Gastroesophageal sphincter (tissue), 3 donors: Measurements from ENCODE around the gene CDK14.

Source experiments
- EP300 ChIP-seq: sonication (generic); formaldehyde crosslinking; IDR thresholded peaks from one replicate; pipeline ENCODE4 v1.6.1; 2017; ENCODE audit warnings: antibody characterized with exemption, mild to moderate bottlenecking
- POLR2A ChIP-seq, 2 donors: fragments of 450-650 bp; IDR thresholded peaks; one replicate each; pipeline ENCODE4 v1.6.1; 2017; ENCODE audit warnings: antibody characterized with exemption in 2 of 2, mild to moderate bottlenecking in 2 of 2, moderate library complexity in 1 of 2
- POLR2AphosphoS5 ChIP-seq: sonication (generic); formaldehyde crosslinking; IDR thresholded peaks from one replicate; pipeline ENCODE4 v1.6.1; 2017; ENCODE audit warnings: antibody characterized with exemption
- TF ChIP-seq, protein P1 (sequence below), 4 experiments: fragments of 200-600 bp in 2 of 4; fragments of 450-650 bp in 2 of 4; sonication (generic) in 1 of 4; IDR thresholded peaks; one replicate each; pipeline ENCODE4 v1.5.1; 2017 to 2019; ENCODE audit warnings: antibody characterized with exemption in 4 of 4, mild to moderate bottlenecking in 2 of 4, moderate library complexity in 2 of 4

- TF ChIP-seq, protein P1, sequence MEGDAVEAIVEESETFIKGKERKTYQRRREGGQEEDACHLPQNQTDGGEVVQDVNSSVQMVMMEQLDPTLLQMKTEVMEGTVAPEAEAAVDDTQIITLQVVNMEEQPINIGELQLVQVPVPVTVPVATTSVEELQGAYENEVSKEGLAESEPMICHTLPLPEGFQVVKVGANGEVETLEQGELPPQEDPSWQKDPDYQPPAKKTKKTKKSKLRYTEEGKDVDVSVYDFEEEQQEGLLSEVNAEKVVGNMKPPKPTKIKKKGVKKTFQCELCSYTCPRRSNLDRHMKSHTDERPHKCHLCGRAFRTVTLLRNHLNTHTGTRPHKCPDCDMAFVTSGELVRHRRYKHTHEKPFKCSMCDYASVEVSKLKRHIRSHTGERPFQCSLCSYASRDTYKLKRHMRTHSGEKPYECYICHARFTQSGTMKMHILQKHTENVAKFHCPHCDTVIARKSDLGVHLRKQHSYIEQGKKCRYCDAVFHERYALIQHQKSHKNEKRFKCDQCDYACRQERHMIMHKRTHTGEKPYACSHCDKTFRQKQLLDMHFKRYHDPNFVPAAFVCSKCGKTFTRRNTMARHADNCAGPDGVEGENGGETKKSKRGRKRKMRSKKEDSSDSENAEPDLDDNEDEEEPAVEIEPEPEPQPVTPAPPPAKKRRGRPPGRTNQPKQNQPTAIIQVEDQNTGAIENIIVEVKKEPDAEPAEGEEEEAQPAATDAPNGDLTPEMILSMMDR (IDR thresholded peaks at IDR 0.05), result no peak
- TF ChIP-seq POLR2A (IDR thresholded peaks at IDR 0.05) (no peak), EP300 (no peak), POLR2AphosphoS5 (no peak)
These were observed 553.5 kb downstream of the CDK14 start for GRCh38 chr7:91149341-91150246.
